Stimulated activated effector memory CD8-positive, alpha-beta T cell treated with anti-CD3 and anti-CD28 coated beads, Interleukin-12 subunit alpha, Interleukin-12 subunit beta, amount 100 ng/mL, for 72 hours (primary cell): ENCODE measurements around the gene COPS8.

Source experiments
- ATAC-seq: fragments of 150-1000 bp; cut with Tn5 transposase; 2 replicates; pipeline ENCODE4 v1.10.0; 2021
- DNase-seq, 2 donors: peaks; one replicate each; pipeline ENCODE4 v3.0.0; 2021 to 2022; ENCODE audit warnings: low spot score in 2 of 2
- H3K27ac Mint-ChIP-seq: one replicate; pipeline ENCODE4 v1.8.0; 2022; ENCODE audit warnings: mild to moderate bottlenecking, mixed read lengths
- H3K36me3 Mint-ChIP-seq: one replicate; pipeline ENCODE4 v1.8.0; 2022; ENCODE audit warnings: mild to moderate bottlenecking, mixed read lengths
- H3K4me1 Mint-ChIP-seq: one replicate; pipeline ENCODE4 v1.8.0; 2022; ENCODE audit warnings: mixed read lengths
- H3K4me3 Mint-ChIP-seq: one replicate; pipeline ENCODE4 v1.8.0; 2022; ENCODE audit warnings: mild to moderate bottlenecking, mixed read lengths
- H3K9me3 Mint-ChIP-seq: one replicate; pipeline ENCODE4 v1.8.0; 2022; ENCODE audit warnings: mixed read lengths

Gene COPS8

GRCh38 chr2:237130562-237131421, 45.1 kb downstream of the COPS8 start:
- H3K9me3 Mint-ChIP-seq: no peaks in the 10 kb centered on the region
- ATAC-seq (no peak), DNase-seq (no peak)
- H3K4me3 Mint-ChIP-seq: no peak overlapping the region
- no peaks in the 10 kb centered on the region for H3K36me3 Mint-ChIP-seq
- no peak overlapping the region for H3K27ac Mint-ChIP-seq
- H3K4me1 Mint-ChIP-seq: no peaks in the 10 kb centered on the region

DNA sequence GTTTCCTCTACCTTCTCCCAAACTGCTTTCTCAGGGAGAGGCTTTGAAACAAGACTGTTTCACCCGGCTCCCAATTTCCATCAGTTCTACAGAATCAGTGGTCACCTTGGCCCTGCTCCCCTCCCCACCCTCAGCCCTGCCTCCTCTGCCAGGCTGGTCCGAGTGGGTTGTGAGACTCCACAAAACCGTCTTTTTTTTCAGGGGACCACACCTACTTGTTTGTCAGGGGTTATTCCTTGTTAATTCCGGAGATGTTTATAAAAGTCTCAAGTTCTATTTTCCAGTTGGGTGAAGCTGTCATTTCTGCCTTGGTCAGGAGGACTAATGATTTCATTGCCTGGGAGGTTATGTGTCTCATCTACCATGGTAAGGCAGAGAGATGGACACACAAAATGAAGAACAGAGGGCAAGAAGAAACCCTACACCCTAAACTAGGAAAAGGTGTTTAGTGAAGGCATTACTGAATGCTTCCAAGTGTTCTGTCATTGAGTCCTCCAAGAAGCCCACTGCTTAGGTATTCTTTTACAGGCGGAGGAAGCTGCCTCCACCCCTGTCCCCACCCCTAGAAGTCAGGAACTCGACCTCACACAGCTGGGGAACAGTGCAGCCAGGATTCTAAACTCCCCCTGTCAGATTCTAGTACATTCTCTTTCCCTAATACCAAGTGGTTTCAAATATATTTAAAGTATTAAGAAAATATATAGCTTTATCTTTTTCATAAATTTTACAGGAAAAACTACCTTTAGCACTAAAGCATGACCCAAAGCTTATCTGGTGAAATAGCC, 46.3 kb downstream of the COPS8 start:
- ATAC-seq (no peak), DNase-seq (no peak)
- no peak overlapping the region for H3K27ac Mint-ChIP-seq
- no peaks in the 10 kb centered on the region for H3K4me1 Mint-ChIP-seq
- no peaks in the 10 kb centered on the region for H3K36me3 Mint-ChIP-seq
- H3K4me3 Mint-ChIP-seq: no peak overlapping the region
- H3K9me3 Mint-ChIP-seq: no peaks in the 10 kb centered on the region

DNA sequence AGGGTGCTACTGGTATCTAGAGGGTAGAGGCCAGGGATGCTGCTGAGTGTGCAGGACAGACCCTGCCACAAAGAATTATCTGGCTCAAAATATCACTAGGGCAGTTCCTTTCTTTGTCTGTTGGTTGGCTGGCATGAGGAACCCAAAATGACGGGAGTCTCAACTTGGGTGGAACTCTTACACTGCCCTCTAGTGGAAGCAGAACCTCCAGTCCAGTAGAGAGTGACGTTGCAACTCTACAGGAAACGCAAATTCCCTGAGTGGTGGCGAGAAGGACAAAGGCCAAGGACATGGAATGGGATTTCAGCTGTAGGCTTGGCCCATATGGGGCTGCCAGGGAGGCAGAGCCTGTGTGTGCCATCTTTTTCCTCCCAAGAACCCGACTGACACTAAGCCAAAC, 47.1 kb downstream of the COPS8 start:
- Mint-ChIP-seq H3K4me3 (no peak overlapping the region), H3K36me3 (no peaks in the 10 kb centered on the region), H3K9me3 (no peaks in the 10 kb centered on the region), H3K27ac (no peak overlapping the region), H3K4me1 (no peaks in the 10 kb centered on the region)
- DNase-seq (no peak), ATAC-seq (no peak)

- Mint-ChIP-seq H3K36me3 (no peaks in the 10 kb centered on the region), H3K9me3 (no peaks in the 10 kb centered on the region), H3K4me1 (no peaks in the 10 kb centered on the region), H3K27ac (no peak overlapping the region), H3K4me3 (no peak overlapping the region)
- DNase-seq: no peak
- ATAC-seq: no peak
Measured at GRCh38 chr2:237134321-237135230, 48.9 kb downstream of the COPS8 start.

DNA sequence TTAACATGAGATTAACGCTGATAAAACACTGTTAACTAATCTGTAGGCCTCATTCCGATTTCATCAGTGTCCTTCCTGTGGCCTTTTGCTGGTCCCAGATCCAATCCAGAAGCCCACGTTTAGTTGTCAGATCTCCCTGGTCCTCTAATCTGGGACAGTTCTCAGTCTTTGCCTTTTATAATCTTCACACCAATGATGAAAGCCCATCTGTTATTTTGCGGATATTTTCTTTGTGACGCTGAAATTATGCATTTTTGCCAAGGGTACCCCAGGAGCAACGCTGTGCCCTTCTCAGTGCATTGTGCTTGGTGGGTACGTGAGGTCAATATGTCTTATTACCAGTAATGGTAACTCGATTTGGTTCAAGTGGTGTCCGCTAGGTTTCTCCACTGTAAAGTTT, 51.1 kb downstream of the COPS8 start:
- DNase-seq: peak in 1 of 2 donors; percentile 13
- no peak overlapping the region for H3K27ac Mint-ChIP-seq
- no peaks in the 10 kb centered on the region for H3K4me1 Mint-ChIP-seq
- H3K36me3 Mint-ChIP-seq: no peaks in the 10 kb centered on the region
- no peak for ATAC-seq
- no peaks in the 10 kb centered on the region for H3K9me3 Mint-ChIP-seq
- H3K4me3 Mint-ChIP-seq: no peak overlapping the region

DNA sequence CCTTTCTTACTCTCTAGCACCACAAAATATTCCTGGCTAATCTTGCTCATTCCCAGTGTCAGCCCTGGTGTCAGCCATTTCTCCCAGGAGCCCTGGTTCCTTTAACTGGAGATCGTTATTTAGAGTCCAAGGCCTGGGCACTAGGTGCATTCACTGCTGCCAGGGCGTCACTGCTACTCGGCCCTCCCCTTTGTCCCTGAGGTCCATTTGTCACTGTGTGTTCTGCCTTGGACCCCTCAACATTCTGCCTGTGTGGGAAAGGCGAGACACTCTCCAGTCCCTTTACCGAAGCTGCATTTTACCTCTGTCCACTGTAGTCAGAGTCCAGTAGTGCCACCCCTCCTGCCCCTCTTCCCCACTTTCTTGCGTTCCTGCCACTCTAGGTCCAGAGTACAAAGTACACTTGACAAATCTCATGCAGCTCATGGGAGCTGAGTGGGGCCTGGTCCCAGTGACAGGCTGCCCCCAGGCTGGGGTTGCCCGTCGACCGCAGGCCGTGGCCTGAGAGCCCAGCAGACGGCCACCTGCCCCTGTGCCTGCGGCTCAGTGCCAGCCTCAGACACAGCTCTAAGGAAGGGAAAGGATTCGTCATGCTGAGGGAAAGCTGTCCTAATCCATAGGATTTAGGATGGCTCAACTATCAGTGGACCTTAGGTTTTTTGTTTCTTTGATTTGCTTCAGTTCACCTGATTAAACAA, 52.1 kb downstream of the COPS8 start:
- Mint-ChIP-seq H3K4me3 (no peak overlapping the region), H3K36me3 (no peaks in the 10 kb centered on the region), H3K27ac (no peak overlapping the region), H3K4me1 (no peaks in the 10 kb centered on the region), H3K9me3 (no peaks in the 10 kb centered on the region)
- ATAC-seq (no peak), DNase-seq (peak in 1 of 2 donors; percentile 20)

DNA sequence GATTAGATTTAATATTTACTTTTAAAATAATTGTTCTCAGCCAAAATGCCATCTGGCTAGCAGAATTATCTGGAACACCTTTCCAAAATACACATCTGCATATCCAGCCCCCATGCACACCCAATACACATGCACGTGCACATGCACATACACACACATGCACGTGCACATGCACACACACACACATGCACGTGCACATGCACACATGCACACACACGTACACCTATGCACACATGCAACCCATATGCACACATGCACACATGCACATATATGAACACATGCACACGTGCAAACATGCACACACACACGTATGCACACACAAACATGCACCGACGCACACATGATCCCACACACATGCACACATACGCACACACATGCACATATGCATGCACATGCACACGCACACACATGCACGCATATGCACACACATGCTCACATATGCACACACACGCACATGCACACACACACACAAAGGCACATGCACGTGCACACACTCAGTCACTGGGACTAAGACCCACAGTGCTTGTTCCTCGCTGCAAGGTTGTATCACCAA, 53.5 kb downstream of the COPS8 start:
- peak in 1 of 2 donors; percentile 33 for DNase-seq
- H3K9me3 Mint-ChIP-seq: no peaks in the 10 kb centered on the region
- no peak overlapping the region for H3K27ac Mint-ChIP-seq
- H3K36me3 Mint-ChIP-seq: no peaks in the 10 kb centered on the region
- H3K4me1 Mint-ChIP-seq: no peaks in the 10 kb centered on the region
- no peak overlapping the region for H3K4me3 Mint-ChIP-seq
- ATAC-seq: no peak

DNA sequence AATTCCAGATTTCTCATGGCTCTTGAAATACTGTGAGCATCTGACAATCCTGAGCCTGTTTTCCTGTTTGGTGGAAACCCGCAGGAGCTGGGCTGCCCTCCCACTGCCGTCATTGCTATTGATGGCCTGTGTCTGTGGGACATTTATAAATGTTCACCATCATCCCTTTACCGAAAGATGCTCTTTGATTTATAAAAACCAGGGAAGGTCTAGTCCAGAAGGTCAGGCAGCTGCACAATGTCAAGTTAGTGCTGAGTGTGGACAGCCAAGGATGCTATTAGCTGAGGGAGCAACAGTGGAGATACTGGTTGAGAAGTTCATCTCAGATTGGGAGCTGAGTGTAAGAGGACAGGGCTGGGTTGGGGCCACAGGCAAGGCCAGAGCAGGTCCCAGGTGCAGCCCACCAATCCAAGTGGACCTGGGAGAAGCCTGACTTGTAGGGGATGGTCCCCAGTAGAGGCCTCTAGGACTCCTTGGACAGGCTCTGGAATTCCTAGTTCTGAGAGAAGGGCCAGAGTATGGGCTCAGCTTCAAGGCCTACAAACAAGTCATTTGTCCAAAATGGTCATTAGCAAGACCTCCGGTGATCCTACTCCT, 55.1 kb downstream of the COPS8 start:
- DNase-seq: peak in 1 of 2 donors; percentile 23

DNA sequence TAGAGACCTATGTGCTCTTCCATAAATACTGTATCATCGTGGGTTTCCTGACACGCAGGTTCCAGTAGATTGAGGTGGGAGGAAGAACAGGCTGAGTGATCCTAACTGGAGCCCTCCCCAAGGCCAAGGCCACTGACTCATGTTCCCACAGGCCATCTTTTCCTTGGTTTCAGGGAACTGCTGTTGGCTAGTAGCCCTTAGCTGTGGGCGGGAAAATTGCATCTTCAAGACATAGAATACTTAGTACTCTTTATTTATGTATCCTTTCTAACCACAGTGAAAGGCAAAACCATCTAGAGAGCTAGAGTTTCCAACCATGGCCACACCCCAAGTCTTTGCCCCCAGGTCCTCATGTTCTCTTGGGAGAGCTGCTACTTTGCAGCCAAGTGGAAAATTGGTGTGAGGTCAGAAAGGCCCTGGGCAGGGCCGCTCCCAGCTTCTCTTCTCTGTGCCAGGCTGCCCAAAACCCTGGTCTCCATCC, 55.9 kb downstream of the COPS8 start:
- Mint-ChIP-seq H3K4me3 (no peak overlapping the region), H3K36me3 (no peaks in the 10 kb centered on the region), H3K27ac (no peak overlapping the region), H3K4me1 (no peaks in the 10 kb centered on the region), H3K9me3 (peaks cover 4% of the 10 kb centered on the region)
- DNase-seq (peak in 1 of 2 donors; percentile 29), ATAC-seq (no peak)

More for the DNA sequence above, 55.1 kb downstream of the COPS8 start:
- Mint-ChIP-seq H3K27ac (no peak overlapping the region), H3K36me3 (no peaks in the 10 kb centered on the region), H3K4me1 (no peaks in the 10 kb centered on the region), H3K4me3 (no peak overlapping the region), H3K9me3 (no peaks in the 10 kb centered on the region)
- ATAC-seq: no peak

DNA sequence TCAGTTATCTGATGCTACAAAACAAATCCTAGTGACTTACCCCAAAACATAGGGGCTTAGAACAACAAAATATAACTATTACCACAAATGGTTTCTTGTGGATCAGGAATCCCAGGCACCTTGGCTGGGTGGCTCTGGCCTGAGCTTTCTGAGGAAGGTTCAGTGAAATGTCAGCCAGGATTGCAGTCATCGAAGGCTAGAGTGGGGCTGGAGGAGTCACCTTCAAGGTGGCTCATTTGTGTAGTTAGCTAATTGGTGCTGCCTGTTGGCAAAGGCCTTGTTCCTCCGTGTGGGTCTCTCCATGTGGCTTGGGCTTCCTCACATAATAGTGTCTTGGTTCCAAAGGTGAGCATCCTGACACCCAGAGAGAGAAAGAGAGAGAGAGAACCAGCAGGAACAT, 57.4 kb downstream of the COPS8 start:
- Mint-ChIP-seq H3K4me1 (no peaks in the 10 kb centered on the region), H3K4me3 (no peak overlapping the region), H3K9me3 (peaks cover 10% of the 10 kb centered on the region), H3K36me3 (no peaks in the 10 kb centered on the region), H3K27ac (no peak overlapping the region)
- no peak for ATAC-seq
- DNase-seq: peak in 1 of 2 donors; percentile 36

GRCh38 chr2:237143676-237144440, 58.2 kb downstream of the COPS8 start:
- Mint-ChIP-seq H3K4me3 (no peak overlapping the region), H3K27ac (no peak overlapping the region), H3K9me3 (peaks cover 11% of the 10 kb centered on the region), H3K36me3 (no peaks in the 10 kb centered on the region), H3K4me1 (peaks cover 3% of the 10 kb centered on the region)
- ATAC-seq (no peak), DNase-seq (peak in 1 of 2 donors; percentile 30)

- H3K36me3 Mint-ChIP-seq: no peaks in the 10 kb centered on the region
- H3K9me3 Mint-ChIP-seq: peaks cover 11% of the 10 kb centered on the region
- ATAC-seq (no peak), DNase-seq (peak in 1 of 2 donors; percentile 13)
- peaks cover 10% of the 10 kb centered on the region for H3K4me1 Mint-ChIP-seq
- no peak overlapping the region for H3K4me3 Mint-ChIP-seq
- H3K27ac Mint-ChIP-seq: no peak overlapping the region
Measured at GRCh38 chr2:237144516-237144915, 58.8 kb downstream of the COPS8 start.

- Mint-ChIP-seq H3K9me3 (peaks cover 11% of the 10 kb centered on the region), H3K4me3 (no peak overlapping the region), H3K4me1 (peaks cover 14% of the 10 kb centered on the region), H3K27ac (no peak overlapping the region), H3K36me3 (no peaks in the 10 kb centered on the region)
- ATAC-seq: no peak
- DNase-seq: no peak
Measured at GRCh38 chr2:237147317-237147716, 61.6 kb downstream of the COPS8 start.
